Left lung (tissue), 10 donors: ENCODE measurements around the gene NAV1. TPM values are rescaled to one million over a fixed set of nuclear protein-coding genes. Genes with fewer than 3 reads are reported as not detected.
A peak's percentile ranks its signal among the peaks of the same experiment; 100 is the strongest.

Experiments
- ATAC-seq: fragments of 200-7000 bp; cut with Tn5 transposase; one replicate; pipeline ENCODE4 v1.9.1; 2020; ENCODE audit warnings: moderate library complexity
- DNase-seq, 4 donors: peaks; one replicate each; pipeline ENCODE4 v3.0.0-alpha.2; 2013 to 2020
- H3K27ac ChIP-seq, 2 donors: fragments of 200-600 bp; sonication (generic) in 1 of 2; one replicate each; pipeline versions ENCODE4 v1.5.0 to v1.8.0; 2020 to 2021
- H3K27me3 ChIP-seq, 2 donors: fragments of 200-600 bp; sonication (generic) in 1 of 2; one replicate each; pipeline versions ENCODE4 v1.5.0 to v1.8.0; 2020 to 2021
- H3K36me3 ChIP-seq, 2 donors: fragments of 200-600 bp; sonication (generic) in 1 of 2; one replicate each; pipeline versions ENCODE4 v1.5.0 to v1.8.0; 2020 to 2021
- H3K4me1 ChIP-seq, 2 donors: fragments of 200-600 bp; one replicate each; pipeline ENCODE4 v1.8.0; 2021
- H3K4me3 ChIP-seq, 2 donors: fragments of 200-600 bp; sonication (generic) in 1 of 2; one replicate each; pipeline versions ENCODE4 v1.5.0 to v1.8.0; 2020 to 2021; ENCODE audit warnings: mild to moderate bottlenecking in 1 of 2
- H3K9me3 ChIP-seq, 2 donors: fragments of 200-600 bp; sonication (generic) in 1 of 2; one replicate each; pipeline versions ENCODE4 v1.5.0 to v1.8.0; 2020 to 2021
- CTCF ChIP-seq, 2 donors: fragments of 200-600 bp; sonication (generic) in 1 of 2; IDR thresholded peaks; one replicate each; pipeline versions ENCODE4 v1.5.0 to v1.8.0; 2021; ENCODE audit warnings: antibody characterized with exemption in 2 of 2
- intact Hi-C, 2 donors: fragments of 100-400 bp; cut with DNase I; formaldehyde crosslinking; loops; one replicate each; pipeline versions ENCODE4 v1.11.2 to v1.14.2; 2022
- polyA plus RNA-seq, 6 donors: library from polyadenylated mRNA; unstranded; fragments of 120-200 nt; gene quantifications; one replicate each; pipeline ENCODE4 v1.2.1, GENCODE V29; 2013; ENCODE audit not compliant: insufficient read length in 6 of 6
- total RNA-seq, 2 donors: library from RNA; stranded (reverse); fragmentation: NEBNext Ultra II Directional; extraction: Animal tissue kit (Norgen Biotek cat#: 25700); gene quantifications; one replicate each; pipeline ENCODE4 v1.2.1, GENCODE V29; 2021
- donor health status: DM: no; HTN: yes; CAD: no.
- donor health status: DM: no; HTN: no; CAD: no.

The NAV1 gene
- total and polyA plus RNA-seq, 8 donors: 20.2 to 41.5 (median 27.9) TPM

DNA sequence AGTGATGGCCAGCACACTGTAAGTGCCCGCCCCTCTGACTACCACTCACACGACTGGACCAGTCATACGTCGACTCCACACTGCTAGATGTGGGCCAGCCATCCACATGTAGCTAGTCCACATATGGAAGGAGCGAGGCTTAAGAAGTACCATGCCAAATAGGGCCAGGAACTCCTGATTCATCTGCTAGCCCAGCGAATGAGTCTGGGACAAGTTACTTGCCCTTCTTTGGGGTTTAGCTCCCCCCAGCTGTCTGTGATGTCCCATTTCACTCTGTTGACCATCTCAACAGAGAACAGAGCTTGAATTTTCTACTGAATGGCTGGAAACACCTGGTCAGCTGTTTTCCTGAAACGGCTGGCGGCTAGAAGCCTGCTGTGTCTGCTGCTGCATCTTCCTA is 37.8 kb upstream of the NAV1 start:
- no peaks in the 10 kb centered on the region for H3K27me3 ChIP-seq
- H3K4me1 ChIP-seq: peaks cover 63 to 85% of the 10 kb centered on the region in 2 donors
- H3K9me3 ChIP-seq: no peaks in the 10 kb centered on the region
- ATAC-seq: no peak
- no peak for DNase-seq
- H3K27ac ChIP-seq: peak overlapping the region; percentile 57 to 96
- H3K36me3 ChIP-seq: peaks cover 0 to 11% of the 10 kb centered on the region in 2 donors
- intact Hi-C loops: no loop called here
- TF ChIP-seq CTCF (IDR thresholded peaks at IDR 0.05): no peak
- H3K4me3 ChIP-seq: no peak overlapping the region

DNA sequence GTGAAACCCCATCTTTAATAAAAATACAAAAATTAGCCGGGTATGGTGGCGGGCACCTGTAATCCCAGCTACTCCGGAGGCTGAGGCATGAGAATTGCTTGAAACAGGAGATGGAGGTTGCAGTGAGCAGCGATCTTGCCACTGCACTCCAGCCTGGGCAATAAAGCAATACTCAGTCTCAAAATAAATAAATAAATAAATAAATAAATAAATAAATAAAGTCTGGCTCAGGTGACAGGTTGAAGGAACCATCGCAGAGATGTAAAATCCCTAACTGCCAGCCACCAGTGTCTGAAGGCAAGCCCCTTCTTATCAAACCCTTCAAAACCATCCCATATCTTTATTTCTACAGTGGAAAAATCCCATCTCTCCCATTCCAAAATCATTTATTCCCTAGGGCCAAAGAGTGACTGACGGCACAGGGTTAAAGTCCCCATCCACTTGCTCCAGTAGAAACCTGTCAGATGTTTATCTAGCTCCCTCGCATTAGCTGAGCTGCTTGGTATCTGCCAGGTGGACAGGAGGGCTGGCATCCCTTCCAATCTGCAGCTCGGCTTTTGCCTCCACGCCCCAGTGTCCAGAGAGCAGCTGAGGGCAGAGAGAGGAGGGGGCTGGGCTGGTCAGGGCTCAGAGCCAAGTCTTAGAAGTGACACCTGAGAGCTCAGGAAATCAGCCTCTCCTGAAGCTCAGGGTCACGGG is 37.0 kb upstream of the NAV1 start:
- no peaks in the 10 kb centered on the region for H3K27me3 ChIP-seq
- TF ChIP-seq CTCF (IDR thresholded peaks at IDR 0.05): no peak
- intact Hi-C loops: no loop called here
- peaks cover 58 to 85% of the 10 kb centered on the region in 2 donors for H3K4me1 ChIP-seq
- H3K27ac ChIP-seq: peak overlapping the region; percentile 90 to 96
- H3K4me3 ChIP-seq: no peak overlapping the region
- peaks cover 0 to 8% of the 10 kb centered on the region in 2 donors for H3K36me3 ChIP-seq
- ATAC-seq (peak; percentile 1), DNase-seq (peak in 1 of 4 donors; percentile 63)
- no peaks in the 10 kb centered on the region for H3K9me3 ChIP-seq

GRCh38 chr1:201502511-201502857 is 36.4 kb upstream of the NAV1 start:
- ATAC-seq: no peak
- H3K9me3 ChIP-seq: no peaks in the 10 kb centered on the region
- intact Hi-C loops: no loop called here
- H3K36me3 ChIP-seq: peaks cover 0 to 8% of the 10 kb centered on the region in 2 donors
- no peak for TF ChIP-seq CTCF (IDR thresholded peaks at IDR 0.05)
- H3K4me3 ChIP-seq: no peak overlapping the region
- H3K27ac ChIP-seq: peak overlapping the region; percentile 90 to 96
- no peaks in the 10 kb centered on the region for H3K27me3 ChIP-seq
- DNase-seq: no peak
- peaks cover 58 to 90% of the 10 kb centered on the region in 2 donors for H3K4me1 ChIP-seq

DNA sequence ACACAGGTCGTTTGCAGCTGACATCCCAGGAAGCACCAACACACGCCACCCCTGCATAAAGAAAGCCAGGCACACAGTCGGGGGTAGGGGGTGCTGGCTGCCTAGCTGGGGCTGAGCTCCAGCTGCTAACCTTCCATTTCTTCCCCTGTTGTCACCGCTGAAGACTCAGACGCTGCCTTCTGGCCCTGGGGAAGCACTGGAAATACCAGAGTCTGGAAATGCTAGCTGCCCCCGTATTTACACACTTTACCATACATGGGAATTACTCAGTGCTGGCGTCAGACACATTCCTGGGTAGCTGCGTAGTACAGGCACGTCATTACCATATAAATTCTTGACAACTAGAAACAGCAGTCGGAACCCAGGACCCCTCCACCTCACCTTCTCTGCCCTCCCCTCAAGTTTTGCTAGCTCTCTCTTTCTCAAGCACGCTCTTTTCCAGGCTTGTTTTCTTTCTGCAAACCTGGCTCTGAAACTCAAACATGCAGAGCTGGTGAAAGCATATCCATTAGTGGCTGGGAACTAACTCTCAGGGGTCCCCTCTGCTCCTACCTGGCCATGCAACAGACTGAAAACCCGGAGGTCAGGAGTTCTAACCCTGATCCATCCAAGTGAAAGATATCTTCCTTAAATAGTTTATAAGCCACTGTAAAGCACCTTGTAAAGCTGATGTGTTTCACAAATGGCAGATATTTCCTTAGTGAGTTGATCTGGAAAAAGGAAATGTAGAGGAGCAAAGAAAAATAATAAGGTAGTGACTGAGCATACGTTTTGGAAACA is 35.3 kb upstream of the NAV1 start:
- Histone ChIP-seq H3K27ac (peak overlapping the region; percentile 90 to 96), H3K27me3 (no peaks in the 10 kb centered on the region), H3K4me1 (peaks cover 58 to 94% of the 10 kb centered on the region in 2 donors), H3K9me3 (no peaks in the 10 kb centered on the region), H3K4me3 (no peak overlapping the region), H3K36me3 (peaks cover 0 to 2% of the 10 kb centered on the region in 2 donors)
- no peak for TF ChIP-seq CTCF (IDR thresholded peaks at IDR 0.05)
- DNase-seq (peak in 2 of 4 donors; percentile 52 to 88), ATAC-seq (peak; percentile 57)
- intact Hi-C loops: no loop called here

DNA sequence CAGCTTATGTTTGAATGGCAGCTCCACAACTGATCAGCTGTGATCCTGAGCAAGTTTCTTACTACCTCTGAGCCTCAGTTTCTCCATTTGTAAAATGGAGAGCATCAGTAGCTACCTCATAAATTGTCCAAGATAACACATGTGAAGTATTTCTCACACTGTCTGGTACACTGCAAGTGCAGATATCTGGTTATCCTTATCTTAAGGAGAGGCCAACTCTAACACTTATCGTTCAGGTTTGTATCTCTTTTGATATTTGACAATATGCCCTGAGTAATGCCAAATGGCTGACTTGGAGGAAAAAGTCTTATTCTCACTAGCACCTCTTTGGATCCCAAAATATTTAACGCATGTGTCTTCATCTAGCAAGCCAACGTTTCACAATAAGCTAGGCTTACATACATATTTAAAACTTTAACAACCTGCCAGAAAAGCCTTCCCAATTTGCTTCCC is 34.7 kb upstream of the NAV1 start:
- Histone ChIP-seq H3K36me3 (no peaks in the 10 kb centered on the region), H3K9me3 (no peaks in the 10 kb centered on the region), H3K27me3 (no peaks in the 10 kb centered on the region), H3K27ac (peak overlapping the region; percentile 90 to 96), H3K4me3 (peak overlapping the region in 1 of 2 donors; percentile 65), H3K4me1 (peaks cover 56 to 91% of the 10 kb centered on the region in 2 donors)
- no peak for DNase-seq
- intact Hi-C loops: no loop called here
- TF ChIP-seq CTCF (IDR thresholded peaks at IDR 0.05): no peak
- ATAC-seq: no peak
